HCT116 (cell line): Measurements from ENCODE around the gene SERPINI1.

Experiments used
- JUND ChIP-seq: IDR thresholded peaks from 2 replicates; pipeline ENCODE4 v1.6.1; 2012
- POLR2A ChIP-seq: IDR thresholded peaks from 2 replicates; pipeline ENCODE4 v1.7.0; 2011; ENCODE audit warnings: borderline replicate concordance; ENCODE audit not compliant: insufficient read depth, insufficient read length; ENCODE audit errors: extremely low read depth
- POLR2AphosphoS5 ChIP-seq: IDR thresholded peaks from 2 replicates; pipeline ENCODE4 v1.6.1; 2011; ENCODE audit warnings: mild to moderate bottlenecking, low read depth, low read length, moderate library complexity
- YY1 ChIP-seq: IDR thresholded peaks from 2 replicates; pipeline ENCODE4 v1.6.1; 2011; ENCODE audit warnings: low read length, low read depth, moderate library complexity, mild to moderate bottlenecking; ENCODE audit not compliant: insufficient replicate concordance; ENCODE audit errors: extremely low read depth
- TF ChIP-seq, protein P1 (sequence below), 3 experiments: fragments of 200-600 bp in 1 of 3; sonication (generic) in 1 of 3; IDR thresholded peaks in 2 of 3; conservative IDR thresholded peaks in 1 of 3; 2 replicates each; pipeline ENCODE4 v1.5.1; 2012 to 2017; ENCODE audit warnings: low read depth in 2 of 3, low read length in 2 of 3, antibody characterized with exemption in 1 of 3, borderline replicate concordance in 1 of 3, control low read depth in 1 of 3, mild to moderate bottlenecking in 1 of 3, mixed read lengths in 1 of 3, mixed run types in 1 of 3, moderate library complexity in 1 of 3; ENCODE audit not compliant: insufficient read depth in 1 of 3

GRCh38 chr3:167772992-167773391, 37.5 kb downstream of the SERPINI1 start:
- TF ChIP-seq JUND (no peak), POLR2AphosphoS5 (no peak), POLR2A (no peak), YY1 (no peak)
- TF ChIP-seq, protein P1, sequence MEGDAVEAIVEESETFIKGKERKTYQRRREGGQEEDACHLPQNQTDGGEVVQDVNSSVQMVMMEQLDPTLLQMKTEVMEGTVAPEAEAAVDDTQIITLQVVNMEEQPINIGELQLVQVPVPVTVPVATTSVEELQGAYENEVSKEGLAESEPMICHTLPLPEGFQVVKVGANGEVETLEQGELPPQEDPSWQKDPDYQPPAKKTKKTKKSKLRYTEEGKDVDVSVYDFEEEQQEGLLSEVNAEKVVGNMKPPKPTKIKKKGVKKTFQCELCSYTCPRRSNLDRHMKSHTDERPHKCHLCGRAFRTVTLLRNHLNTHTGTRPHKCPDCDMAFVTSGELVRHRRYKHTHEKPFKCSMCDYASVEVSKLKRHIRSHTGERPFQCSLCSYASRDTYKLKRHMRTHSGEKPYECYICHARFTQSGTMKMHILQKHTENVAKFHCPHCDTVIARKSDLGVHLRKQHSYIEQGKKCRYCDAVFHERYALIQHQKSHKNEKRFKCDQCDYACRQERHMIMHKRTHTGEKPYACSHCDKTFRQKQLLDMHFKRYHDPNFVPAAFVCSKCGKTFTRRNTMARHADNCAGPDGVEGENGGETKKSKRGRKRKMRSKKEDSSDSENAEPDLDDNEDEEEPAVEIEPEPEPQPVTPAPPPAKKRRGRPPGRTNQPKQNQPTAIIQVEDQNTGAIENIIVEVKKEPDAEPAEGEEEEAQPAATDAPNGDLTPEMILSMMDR (IDR thresholded peaks at IDR 0.05 in 2 of 3, conservative IDR thresholded peaks at IDR 0.05 in 1 of 3; ENCODE audit: borderline replicate concordance in 1 of 3, insufficient read depth in 1 of 3, low read depth in 2 of 3, low read length in 2 of 3): no peak
